Stimulated activated CD4-positive, alpha-beta T cell treated with anti-CD3 and anti-CD28 coated beads, Interleukin-15, amount 100 ng/mL, for 24 hours (primary cell): ENCODE results near the gene ME1.
"Not testable (repeated sequence)": the region's sequence is repeated elsewhere in the genome, so short reads cannot be mapped to it uniquely, and the experiment has no call there.

Source experiments
- DNase-seq: peaks from one replicate; pipeline ENCODE4 v3.0.0-alpha.2; 2020

ME1 gene

DNA sequence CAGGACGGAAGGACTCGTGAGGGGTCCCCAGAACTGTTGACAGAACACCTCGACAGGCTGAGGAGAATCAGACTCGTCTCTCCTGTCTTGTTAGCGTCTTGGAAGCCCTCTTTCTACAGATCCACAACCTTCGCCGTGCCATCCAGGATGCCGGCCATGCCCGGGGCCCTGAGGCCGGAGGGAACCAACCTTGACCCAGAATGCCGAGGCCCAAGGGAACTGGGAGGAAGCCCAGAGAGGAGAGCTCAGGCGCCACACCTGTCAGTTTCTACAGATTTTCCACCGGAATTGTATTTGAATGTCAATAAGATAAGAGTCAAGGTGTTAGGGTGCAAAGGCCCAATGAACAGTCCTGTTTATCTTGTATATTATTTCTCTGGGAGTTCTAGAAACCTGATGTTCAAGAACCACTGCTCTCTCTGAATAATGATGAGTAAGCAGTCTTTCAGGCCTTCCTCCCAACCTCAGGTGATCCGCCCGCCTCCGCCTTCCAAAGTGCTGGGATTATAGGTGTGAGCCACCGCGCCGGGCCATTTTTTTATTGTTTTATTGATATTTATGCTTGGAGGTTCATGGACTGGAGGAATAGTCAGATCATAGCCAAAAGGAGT, 799 bp upstream of the ME1 start:
- no peak for DNase-seq

DNA sequence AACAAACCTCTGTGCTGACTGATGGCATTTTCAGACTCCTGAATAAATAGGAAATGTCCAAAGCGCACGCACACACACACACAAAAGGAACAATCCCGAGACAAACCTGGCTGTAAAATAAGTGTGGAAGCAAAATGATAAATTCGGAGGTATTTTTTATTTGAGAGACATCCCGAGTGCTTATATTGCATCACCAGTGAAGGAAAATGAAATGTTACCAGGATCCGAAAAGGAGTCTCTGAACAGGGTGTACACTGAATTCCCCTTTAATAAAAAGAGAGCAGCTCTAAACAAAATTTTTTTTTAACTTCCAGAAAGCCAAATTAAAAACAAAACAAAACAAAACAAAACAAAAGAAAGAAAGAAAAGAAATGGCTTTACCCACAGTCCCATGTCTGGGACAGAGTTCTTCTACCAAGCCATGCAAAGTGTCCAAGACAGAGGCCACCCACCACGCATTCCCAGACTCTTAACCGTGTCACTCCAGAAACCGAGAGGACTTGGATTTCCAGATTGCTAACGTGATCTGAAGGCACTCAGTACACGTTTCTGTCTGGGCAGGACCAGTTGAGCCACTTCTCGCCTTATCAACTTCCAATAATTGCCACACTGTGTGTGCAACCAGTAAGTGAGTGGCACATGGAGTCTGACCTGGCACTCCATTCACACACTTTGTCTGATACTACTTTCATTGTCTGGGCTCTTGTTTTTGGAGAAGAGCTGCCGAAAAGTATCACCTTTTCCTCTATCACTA, 817 bp downstream of the ME1 start:
- DNase-seq: no peak

DNA sequence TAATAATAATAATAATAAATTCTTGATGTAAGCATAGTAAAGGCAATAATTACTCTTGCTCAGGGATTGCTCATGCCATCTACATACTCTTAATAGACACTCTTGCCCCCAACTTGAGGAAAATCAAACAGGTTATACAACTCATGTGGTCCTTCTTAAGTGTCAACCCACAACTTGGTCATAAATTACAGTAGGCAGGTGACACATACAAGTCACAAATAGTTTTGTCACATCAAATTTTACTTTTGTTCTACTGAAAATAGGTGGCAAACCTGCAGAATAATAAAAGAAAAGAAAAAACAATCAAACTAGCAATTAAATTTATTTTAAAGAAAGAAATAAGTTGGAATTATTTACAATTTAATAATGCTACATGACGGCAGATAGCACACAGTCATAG, 1.6 kb downstream of the ME1 start:
- no peak for DNase-seq

DNA sequence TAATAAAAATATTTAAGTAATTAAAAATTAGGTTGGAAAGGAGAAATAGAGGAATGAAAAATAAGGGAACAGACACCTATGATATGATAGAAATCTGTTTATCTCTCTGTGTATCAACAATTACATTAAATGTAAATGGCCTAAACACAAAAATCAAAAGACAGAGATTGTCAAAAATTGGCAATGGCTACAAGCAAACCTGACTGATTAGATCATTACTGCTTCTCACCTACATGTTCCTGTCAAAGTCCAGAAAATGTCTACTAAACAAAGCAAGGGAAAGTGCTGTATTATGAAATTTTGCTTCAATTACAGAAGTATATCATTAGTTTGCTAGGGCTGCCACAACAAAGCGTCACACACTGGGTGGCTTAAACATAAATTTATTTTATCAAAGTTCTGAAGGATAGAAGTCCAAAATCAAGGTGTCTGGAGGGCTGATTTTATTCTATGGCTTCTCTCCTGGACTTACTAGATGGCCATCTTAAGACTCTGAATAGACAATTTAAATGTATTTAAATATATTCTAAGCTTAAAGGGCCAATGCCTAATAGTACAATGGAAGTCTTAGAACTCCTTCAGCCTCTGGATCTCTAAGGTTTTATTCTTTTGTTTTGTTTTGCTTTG, 6.3 kb downstream of the ME1 start:
- no peak for DNase-seq

DNA sequence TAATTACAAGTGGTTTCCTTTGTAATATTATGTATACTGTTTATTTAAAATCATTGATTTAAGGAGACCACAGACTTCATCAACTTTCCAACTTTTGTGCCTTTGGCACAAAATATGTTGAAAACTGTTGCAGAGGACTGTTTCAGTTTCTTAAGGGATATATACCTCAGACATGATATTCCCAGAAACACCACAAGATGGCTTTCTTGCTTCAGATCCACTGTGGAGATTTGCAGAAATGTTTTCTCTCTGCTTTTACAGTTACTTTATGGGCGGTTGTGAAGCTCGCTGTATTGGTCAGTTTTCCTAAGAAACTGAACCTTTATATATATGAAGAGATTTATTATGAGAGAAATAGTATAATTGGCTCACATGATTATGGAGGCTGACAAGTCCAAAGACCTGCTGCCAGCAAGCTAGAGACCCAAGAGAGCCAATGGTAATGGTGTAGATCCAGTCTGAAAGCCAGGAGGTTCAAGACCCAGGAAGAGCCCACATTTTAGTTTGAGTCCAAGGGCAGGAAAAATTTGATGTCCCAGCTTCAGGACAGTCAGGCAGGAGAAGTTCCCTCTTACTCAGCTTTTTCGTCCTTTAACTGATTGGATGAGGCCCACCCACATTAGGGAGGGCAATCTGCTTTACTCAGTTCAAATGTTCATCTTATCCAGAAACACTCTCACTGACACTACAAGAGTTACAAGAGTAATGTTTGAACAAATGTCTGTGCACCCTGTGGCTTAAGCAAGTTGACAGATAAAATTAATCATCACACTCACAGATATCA, 12.8 kb downstream of the ME1 start:
- DNase-seq: no peak

DNA sequence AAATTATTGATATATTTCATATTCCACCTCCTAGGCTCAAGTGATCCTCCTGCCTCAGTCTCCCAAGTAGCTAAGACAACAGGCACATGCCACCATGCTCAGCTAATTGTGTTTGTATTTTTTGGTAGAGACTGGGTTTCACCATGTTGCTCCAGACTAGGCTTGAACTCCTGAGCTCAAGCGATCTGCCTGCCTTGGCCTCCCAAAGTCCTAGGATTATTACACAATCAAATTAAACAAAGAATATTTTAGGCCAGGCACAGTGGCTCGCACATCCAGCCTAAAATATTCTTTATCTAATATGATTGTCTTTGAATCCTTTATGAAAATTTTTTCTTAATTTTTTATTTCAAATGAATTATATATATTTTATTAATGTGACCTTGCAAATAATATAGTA, 17.8 kb downstream of the ME1 start:
- no peak for DNase-seq

DNA sequence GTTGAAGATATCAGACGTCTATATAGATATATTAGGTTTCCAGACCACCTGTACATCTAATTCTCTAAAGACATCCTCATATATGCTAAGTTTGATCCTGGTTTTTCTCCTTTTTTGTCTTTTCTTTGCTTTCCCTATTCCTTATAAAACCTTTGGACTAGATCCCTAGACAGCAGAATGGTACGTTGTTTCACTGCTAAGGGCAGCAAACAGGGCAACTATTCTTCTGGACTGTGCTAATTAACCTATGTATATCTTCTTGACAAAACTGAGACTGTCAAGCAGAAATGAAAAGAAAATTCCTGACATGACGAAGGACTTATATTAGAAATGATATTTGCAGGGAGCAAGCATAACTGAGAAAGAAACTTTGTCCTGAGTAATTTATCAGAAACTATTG, 19.1 kb downstream of the ME1 start:
- DNase-seq: no peak

DNA sequence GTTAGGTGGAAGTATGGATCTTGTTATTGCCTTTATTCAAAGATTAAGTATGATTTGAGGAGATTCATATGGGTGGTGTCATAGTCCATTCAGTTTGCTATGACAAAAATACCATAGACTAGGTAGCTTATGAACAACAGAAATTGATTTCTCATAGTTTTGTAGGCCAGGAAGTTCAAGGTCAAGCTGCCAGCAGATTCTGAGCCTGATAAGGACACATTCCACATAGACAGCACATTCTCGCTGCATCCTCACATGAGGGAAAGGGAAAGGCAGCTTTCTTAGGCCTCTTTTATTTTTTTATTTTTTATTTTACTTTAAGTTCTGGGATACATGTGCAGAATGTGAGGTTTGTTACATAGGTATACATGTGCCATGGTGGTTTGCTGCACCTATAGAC, 27.7 kb downstream of the ME1 start:
- DNase-seq: no peak

DNA sequence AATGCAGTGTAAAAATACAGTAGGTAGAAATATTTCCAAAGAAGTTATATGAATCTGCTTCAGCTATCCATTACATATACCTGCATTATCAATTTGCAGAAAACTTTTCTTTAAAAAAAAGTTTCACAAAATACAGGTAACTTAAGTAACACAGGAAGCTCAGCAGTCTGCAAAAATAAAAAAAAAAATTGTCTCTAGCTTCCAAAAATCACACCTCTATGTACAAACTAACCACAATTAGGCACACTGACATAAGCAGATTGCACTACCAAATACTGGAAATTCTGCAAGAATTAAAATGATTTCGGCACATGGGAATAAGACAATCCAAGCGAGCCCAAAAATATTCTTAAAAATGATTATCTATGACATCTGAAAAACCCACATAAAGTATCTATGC, 41.2 kb downstream of the ME1 start:
- no peak for DNase-seq

DNA sequence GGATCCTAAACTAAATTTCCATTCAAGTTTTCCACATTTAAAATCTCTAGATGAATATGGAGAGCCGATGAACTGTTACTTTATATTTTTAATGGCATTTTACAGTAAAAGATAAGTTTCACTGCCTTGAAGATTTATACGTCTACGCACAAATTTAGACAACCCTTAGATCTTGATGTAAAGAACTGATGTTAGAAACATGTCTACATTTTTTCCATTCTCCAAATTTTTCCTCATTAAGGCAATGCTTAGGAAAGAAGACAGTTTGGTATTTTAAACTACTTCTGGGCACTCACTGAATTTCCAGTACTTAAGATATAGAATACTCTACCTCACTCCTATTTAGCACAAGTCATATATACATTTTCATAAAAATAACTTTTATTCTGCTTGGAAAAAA, 45.4 kb downstream of the ME1 start:
- no peak for DNase-seq

DNA sequence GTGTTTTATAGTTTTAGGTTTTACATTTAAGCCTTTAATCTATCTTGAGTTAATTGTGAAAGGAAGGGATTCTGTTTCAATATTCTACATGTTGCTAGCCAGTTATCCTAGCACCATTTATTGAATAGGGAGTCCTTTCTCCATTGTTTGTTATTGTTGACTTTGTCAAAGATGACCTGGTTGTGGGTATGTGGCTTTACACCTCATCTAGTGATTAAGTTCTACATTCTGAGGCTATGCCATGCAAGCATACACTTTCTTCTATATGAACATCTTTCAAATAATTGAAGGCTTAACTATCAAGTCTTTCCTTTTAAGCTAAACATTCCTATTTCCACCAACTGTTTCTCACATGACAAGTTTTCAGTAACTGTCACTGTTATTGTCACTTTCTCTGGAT, 46.1 kb downstream of the ME1 start:
- no peak for DNase-seq

DNA sequence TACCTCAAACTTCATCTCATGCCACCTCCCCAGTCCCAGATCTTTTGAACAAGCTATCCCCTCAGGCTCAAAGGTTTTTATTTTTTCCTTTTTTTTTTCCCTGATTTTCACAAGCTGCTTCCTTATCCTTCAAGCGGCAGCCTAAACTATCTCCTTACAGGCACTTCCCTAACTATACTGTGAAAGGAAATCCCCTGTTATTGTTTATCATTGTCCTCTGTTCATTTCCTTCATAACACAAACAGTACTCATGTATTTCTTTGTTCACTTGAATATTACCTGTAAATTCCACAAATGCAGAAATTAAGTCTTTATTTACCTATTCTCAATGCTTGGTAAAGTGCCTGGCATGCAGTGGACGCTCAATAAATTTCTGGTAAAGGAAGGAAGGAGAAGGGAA, 48.9 kb downstream of the ME1 start:
- DNase-seq: no peak

DNA sequence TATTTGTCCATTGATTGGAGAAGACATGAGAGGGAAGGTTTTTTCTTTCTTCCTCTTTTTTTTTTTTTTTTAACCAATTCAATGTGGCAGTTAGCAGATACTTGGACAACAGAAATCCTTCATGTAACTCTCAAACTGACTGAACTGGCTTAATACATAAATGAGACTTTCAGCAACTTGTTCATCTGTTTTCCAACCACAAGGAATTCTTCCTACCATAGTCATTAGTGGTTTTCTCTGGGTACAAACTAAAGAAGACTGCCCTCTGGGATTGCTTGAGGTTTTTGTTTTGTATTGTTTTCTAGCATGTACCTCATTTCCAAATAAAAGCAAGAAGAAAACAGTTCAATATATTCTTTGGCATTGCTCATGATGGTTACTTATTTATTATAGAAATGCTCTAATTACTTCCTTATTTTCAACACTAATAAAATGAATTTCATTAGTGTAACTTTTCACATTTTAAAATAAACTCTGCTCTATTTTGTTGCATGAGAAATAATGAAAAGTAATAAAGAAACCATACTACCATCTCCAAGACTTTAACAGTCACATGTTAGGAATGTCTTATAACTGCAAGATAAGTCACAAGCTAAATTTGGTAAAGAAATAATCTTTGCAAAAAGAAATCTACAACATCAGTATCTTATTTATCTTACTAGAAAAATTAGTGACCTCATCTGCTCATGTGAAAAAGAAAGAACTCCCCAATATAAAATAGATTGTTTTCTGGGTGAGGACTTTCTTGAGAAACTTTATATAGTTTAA, 52.0 kb downstream of the ME1 start:
- no peak for DNase-seq

DNA sequence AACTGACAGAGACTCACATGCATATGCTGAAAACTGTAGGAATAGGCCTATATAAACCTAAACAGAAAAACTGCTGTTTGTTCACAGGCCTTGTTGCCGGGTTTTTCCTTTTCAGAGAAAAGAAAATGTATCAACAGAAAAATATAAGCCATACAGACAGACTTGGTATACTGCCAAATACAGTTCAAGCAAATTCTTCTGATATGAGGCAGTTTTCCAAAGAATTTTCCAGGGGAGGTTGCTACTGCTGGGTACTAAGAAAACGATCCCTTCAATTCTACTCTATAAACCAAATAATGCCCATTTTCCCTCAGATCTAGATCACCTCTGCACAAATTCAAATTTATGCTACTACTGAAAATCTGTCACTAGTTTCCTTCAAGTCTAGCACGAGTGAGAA, 59.4 kb downstream of the ME1 start:
- no peak for DNase-seq

DNA sequence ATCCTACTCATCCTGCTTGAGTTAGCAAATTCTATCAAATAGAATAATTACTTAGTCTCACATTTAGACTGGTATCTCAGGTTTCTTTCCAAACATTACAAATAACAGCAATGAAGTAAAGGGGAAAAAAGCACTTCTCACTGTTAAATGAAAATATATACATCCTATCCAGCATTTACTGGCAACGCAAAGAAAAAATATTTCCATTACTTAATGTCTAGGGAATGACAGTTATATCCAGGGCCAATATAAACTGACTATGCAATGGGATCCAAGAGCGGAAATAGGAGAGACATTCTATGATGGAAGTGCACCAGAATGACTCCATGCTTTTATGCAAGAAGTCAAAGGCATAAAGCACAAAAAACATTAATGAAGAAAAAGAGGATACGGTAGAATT, 60.3 kb downstream of the ME1 start:
- no peak for DNase-seq

DNA sequence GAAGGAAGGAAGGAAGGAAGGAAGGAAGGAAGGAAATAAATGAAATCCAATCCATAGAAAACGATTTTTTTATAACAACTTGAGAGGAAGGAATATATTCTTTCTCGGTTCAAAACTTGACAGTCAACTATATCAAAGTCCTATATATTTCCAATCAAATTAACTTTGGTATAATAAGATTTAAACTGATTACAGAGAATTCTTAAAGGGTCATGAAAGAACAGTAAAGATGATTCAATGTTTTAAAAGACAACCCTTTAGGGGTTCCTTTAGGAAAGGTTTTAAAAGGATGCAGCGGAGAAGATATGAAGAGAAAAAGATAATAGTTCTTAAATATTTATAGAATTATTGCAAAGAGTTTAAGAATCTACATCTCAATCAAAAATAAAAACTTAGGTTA, 61.2 kb downstream of the ME1 start:
- DNase-seq: no peak

DNA sequence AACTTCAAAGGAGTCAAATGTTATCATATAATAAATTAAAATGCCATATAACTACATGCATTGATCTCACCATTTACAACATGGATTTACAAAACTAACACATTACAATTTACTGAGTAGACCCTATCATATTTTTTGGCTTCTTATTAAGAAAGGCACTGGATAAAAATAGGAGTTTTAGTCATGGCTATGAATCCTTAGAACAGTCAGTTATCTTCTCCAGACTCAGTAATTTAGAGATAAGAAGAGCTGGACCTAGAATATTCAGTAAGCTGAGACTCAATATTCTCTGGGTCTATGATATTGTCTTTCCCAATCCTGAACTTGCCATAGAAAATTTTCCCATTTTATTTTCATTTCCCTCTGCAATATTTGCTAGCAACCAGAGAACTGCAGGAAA, 62.3 kb downstream of the ME1 start:
- DNase-seq: no peak

DNA sequence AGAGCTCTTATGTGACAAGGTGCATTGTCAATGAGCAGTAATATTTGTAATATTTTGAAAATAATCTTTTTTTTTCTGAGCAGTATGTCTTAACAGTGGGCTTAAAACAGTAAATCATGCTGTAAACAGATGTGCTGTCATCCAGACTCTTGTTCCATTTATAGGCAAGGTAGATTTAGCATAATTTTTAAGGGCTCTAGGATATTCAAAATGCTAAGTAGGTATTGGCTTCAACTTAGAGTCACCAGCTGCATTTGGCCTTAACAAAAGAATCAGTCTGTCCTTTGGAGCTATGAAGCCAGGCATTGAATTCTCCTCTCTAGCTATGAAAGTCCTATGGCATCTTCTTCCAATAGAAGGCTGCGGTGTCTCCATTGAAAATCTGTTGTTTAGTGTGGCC, 63.7 kb downstream of the ME1 start:
- DNase-seq: no peak

DNA sequence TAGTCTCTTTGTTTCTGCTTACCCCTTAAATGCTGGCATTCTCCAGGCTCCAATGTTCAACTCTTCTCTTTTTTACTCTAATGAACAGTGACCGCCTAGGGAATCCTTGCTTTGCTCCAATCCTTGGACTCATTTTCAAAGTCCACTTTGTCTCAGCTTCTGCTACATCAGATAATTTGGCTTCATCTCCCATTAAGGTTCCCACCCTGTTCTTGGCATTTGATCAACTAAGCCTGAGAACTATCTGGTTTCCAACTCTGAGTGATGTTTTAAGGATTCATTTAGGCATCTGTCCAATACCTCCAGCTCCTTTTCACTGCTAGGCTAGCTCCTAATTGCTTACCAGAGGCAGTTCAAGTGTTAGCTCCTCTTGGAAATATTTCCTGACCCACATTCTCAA, 64.9 kb downstream of the ME1 start:
- no peak for DNase-seq

DNA sequence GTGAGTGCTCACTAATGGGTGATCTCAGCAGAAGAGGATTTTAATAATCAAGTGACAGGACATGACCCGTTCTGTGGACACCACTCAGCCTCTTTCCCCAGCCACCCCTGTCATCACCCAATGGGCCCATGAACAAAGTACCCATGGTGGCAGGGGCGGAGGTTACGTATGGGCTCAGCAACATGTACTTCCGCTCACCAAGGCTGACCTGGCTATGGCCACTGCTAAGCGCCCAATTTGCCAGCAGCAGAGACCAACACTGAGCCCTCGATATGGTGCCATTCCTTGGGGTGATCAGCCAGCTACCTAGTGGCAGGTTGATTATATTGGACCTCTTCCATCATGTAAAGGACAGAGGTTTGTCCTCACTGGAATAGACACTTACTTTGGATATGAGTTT, 68.5 kb downstream of the ME1 start:
- DNase-seq: not testable (repeated sequence)

DNA sequence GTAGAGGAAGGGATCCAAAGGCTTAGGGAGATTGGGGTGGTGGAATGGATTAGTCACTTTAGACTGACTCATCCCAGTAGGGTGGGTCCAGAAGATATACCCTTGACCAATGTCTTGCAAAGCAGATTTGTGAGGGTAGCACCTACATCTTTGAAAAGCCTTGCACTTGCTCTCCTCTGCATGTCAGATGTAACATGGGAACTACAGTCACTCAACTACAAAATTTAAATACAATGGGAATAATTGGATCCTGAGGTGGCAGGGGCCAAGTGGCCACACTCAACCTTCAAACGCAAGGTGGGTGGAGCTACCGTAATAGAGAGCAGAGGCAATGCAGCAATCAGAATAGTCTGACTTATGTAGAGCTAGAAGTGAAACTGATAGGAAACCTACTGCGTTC, 71.2 kb downstream of the ME1 start:
- DNase-seq: no peak

DNA sequence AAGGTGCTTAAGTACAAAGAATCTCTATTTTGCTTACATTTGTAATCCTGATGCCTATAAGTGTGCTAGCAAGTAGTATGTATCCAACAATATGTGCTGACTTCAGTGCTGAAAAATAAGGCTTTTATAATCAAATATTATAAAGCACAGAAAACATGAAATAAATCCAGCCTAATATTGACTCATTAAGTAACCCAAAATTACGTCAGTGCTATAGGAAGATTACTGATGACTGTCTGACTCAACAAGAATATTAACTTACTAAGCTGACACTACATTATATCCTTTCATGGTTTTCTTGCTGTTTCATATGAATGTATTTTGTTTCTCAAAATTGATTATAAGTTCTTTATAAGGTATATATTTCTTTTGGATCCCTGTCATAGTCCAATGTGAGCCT, 76.1 kb downstream of the ME1 start:
- DNase-seq: no peak

DNA sequence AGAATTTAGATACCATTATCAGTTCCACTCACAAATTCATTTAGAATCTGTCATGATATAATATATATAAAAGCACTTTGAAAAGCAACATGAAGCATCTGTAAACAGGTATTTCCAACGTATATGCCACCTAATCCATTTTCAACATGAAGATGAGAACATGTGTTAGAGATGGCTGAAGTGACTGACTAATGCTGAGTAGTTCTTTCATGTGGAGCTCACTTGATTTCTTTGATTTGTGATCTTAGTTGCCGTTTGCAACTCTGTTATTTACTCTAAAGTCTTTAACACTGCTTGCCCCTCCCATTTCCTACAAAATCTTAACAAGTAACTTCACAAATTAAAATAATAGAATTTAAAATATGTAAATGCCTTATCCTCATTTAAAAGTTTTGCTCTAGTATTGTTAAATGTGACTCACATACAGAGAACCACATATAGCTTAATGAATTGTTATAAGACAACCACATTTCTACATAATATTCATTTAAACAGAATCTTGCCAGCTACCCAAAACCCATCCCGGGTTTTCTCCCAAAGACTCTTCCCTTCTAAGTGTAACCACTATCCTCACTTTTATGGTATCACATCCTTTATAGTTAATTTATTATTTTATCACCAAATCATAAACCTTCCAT, 78.3 kb downstream of the ME1 start:
- no peak for DNase-seq
